Vagina (tissue), 2 donors: Measurements from ENCODE around the gene RNF114. TPM values are rescaled to one million over a fixed set of nuclear protein-coding genes. Genes with fewer than 3 reads are reported as not detected.

Source experiments
- DNase-seq, 2 donors: peaks; one replicate each; pipeline ENCODE4 v3.0.0-alpha.2; 2017; ENCODE audit errors: extremely low spot score in 2 of 2
- H3K27ac ChIP-seq: fragments of 200-600 bp; sonication (generic); one replicate; pipeline ENCODE4 v1.5.1; 2019
- H3K27me3 ChIP-seq: fragments of 200-600 bp; sonication (generic); one replicate; pipeline ENCODE4 v1.5.1; 2019
- H3K36me3 ChIP-seq, 2 donors: fragments of 200-600 bp; sonication (generic); one replicate each; pipeline ENCODE4 v1.5.1; 2017 to 2019
- H3K4me1 ChIP-seq: fragments of 200-600 bp; sonication (generic); one replicate; pipeline ENCODE4 v1.5.1; 2019
- H3K4me3 ChIP-seq, 2 donors: fragments of 200-600 bp; sonication (generic); 1 replicate in 1 of 2; 2 replicates in 1 of 2; pipeline ENCODE4 v1.5.1; 2016 to 2019
- H3K9me3 ChIP-seq: fragments of 200-600 bp; sonication (generic); one replicate; pipeline ENCODE4 v1.5.1; 2019
- CTCF ChIP-seq, 3 experiments: fragments of 450-650 bp in 2 of 3; fragments of 200-600 bp in 1 of 3; sonication (generic) in 1 of 3; IDR thresholded peaks; one replicate each; pipeline ENCODE4 v1.5.1; 2017 to 2019; ENCODE audit warnings: antibody characterized with exemption in 3 of 3, mild to moderate bottlenecking in 2 of 3, moderate library complexity in 2 of 3
- POLR2A ChIP-seq, 2 donors: fragments of 450-650 bp; IDR thresholded peaks; one replicate each; pipeline ENCODE4 v1.6.1; 2017; ENCODE audit warnings: antibody characterized with exemption in 2 of 2, mild to moderate bottlenecking in 2 of 2, moderate library complexity in 2 of 2
- POLR2AphosphoS5 ChIP-seq, 2 donors: sonication (generic); formaldehyde crosslinking; IDR thresholded peaks; one replicate each; pipeline ENCODE4 v1.9.0; 2017; ENCODE audit warnings: antibody characterized with exemption in 2 of 2, mild to moderate bottlenecking in 2 of 2, low read depth in 1 of 2; ENCODE audit not compliant: insufficient read depth in 1 of 2
- intact Hi-C: fragments of 100-400 bp; cut with DNase I; formaldehyde crosslinking; loops from one replicate; pipeline ENCODE4 v1.15.1; 2023
- total RNA-seq: library from RNA; depleted of rRNA; stranded (reverse); fragments of >200 nt; gene quantifications from one replicate; pipeline ENCODE4 v1.2.3, GENCODE V29; 2016

The RNF114 gene
- total RNA-seq, 1 donor from 2014 or later, result 153 TPM

GRCh38 chr20:49919009-49919408 lies 17.2 kb upstream of the RNF114 start:
- Histone ChIP-seq H3K4me3 (no peak overlapping the region), H3K9me3 (no peaks in the 10 kb centered on the region), H3K4me1 (peaks cover 19% of the 10 kb centered on the region), H3K27ac (no peak overlapping the region), H3K36me3 (no peaks in the 10 kb centered on the region), H3K27me3 (no peaks in the 10 kb centered on the region)
- DNase-seq, result no peak
- TF ChIP-seq POLR2A (IDR thresholded peaks at IDR 0.05) (no peak), POLR2AphosphoS5 (IDR thresholded peaks at IDR 0.05; ENCODE audit: insufficient read depth in 1 of 2, low read depth in 1 of 2) (no peak)
- intact Hi-C loops, result no loop called here

- Histone ChIP-seq H3K4me1 (peaks cover 15% of the 10 kb centered on the region), H3K27ac (no peak overlapping the region), H3K36me3 (no peaks in the 10 kb centered on the region), H3K27me3 (no peaks in the 10 kb centered on the region), H3K4me3 (no peak overlapping the region), H3K9me3 (no peaks in the 10 kb centered on the region)
- intact Hi-C loops, result no loop called here
- no peak for DNase-seq
- no peak for TF ChIP-seq CTCF (IDR thresholded peaks at IDR 0.05)
- TF ChIP-seq POLR2AphosphoS5 (IDR thresholded peaks at IDR 0.05; ENCODE audit: insufficient read depth in 1 of 2, low read depth in 1 of 2), result no peak
- TF ChIP-seq POLR2A (IDR thresholded peaks at IDR 0.05), result no peak
Measured at GRCh38 chr20:49919461-49919860, 16.7 kb upstream of the RNF114 start.

DNA sequence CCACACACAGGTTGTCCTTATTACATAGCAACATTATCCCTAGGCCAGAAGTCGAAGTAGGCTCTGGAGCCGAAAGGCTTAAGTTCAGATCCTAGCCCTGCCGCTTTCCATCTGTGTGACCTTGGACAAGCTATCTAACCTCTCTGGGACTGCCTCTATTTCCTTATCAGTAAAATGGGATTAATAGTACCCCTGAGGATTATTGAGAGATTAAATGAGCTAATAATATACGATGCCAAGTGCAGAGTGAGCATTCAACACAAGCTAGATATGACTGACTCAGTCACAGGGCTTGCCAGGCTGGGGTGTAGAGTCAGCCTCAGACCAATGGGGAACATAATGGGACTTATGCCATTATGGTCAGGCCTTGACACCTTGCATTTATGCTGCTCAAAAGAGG lies 11.9 kb upstream of the RNF114 start:
- H3K4me1 ChIP-seq, result no peaks in the 10 kb centered on the region
- intact Hi-C loops, result loop anchor here (10.0 kb wide), 1 partner anchor 299 kb away; no protein-coding TSS in a partner anchor
- no peak for TF ChIP-seq POLR2A (IDR thresholded peaks at IDR 0.05)
- TF ChIP-seq POLR2AphosphoS5 (IDR thresholded peaks at IDR 0.05; ENCODE audit: insufficient read depth in 1 of 2, low read depth in 1 of 2), result no peak
- TF ChIP-seq CTCF (IDR thresholded peaks at IDR 0.05), result no peak
- H3K27ac ChIP-seq, result no peak overlapping the region
- H3K9me3 ChIP-seq, result no peaks in the 10 kb centered on the region
- H3K27me3 ChIP-seq, result no peaks in the 10 kb centered on the region
- no peaks in the 10 kb centered on the region for H3K36me3 ChIP-seq
- H3K4me3 ChIP-seq, result no peak overlapping the region
- no peak for DNase-seq

DNA sequence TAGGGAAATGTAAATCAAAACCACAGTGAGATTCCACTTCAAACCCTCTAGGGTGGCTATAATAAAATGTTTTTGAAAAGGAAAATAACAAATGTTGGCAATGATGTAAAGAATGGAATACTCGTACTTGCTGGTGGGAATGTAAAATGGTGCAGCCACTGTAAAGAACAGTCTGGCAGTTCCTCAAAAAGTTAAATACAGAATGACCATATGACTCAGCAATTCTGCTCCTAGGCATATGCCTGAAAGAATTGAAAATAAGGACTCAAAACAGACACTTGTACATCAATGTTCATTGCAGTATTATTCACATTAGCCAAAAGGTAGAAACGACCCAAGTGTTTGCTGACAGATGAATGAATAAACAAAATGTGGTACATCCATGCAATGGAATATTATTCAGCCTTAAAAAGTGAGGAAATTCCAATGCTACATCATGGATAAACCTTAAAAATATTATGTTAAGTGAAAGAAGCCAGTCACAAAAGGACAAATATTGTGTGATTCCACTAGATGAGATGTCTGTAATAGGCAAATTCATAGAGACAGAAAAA lies 10.2 kb upstream of the RNF114 start:
- H3K9me3 ChIP-seq, result no peaks in the 10 kb centered on the region
- no peak overlapping the region for H3K27ac ChIP-seq
- intact Hi-C loops, result loop anchor here (10.0 kb wide), 1 partner anchor 301 kb away; no protein-coding TSS in a partner anchor
- H3K27me3 ChIP-seq, result no peaks in the 10 kb centered on the region
- H3K4me1 ChIP-seq, result no peaks in the 10 kb centered on the region
- no peak overlapping the region for H3K4me3 ChIP-seq
- no peak for TF ChIP-seq POLR2A (IDR thresholded peaks at IDR 0.05)
- TF ChIP-seq POLR2AphosphoS5 (IDR thresholded peaks at IDR 0.05; ENCODE audit: insufficient read depth in 1 of 2, low read depth in 1 of 2), result no peak
- TF ChIP-seq CTCF (IDR thresholded peaks at IDR 0.05), result no peak
- no peak for DNase-seq
- H3K36me3 ChIP-seq, result no peaks in the 10 kb centered on the region

GRCh38 chr20:49928411-49929141 lies 7.6 kb upstream of the RNF114 start:
- no peak overlapping the region for H3K4me3 ChIP-seq
- no peaks in the 10 kb centered on the region for H3K9me3 ChIP-seq
- DNase-seq, result no peak
- intact Hi-C loops, result loop anchor here (10.0 kb wide), 1 partner anchor 304 kb away; no protein-coding TSS in a partner anchor
- TF ChIP-seq POLR2A (IDR thresholded peaks at IDR 0.05), result no peak
- TF ChIP-seq POLR2AphosphoS5 (IDR thresholded peaks at IDR 0.05; ENCODE audit: insufficient read depth in 1 of 2, low read depth in 1 of 2), result peak in 1 of 2 donors; percentile 74
- peak; percentile 58 to 85 (median 74) for TF ChIP-seq CTCF (IDR thresholded peaks at IDR 0.05)
- H3K4me1 ChIP-seq, result no peaks in the 10 kb centered on the region
- no peaks in the 10 kb centered on the region for H3K27me3 ChIP-seq
- H3K36me3 ChIP-seq, result no peaks in the 10 kb centered on the region
- H3K27ac ChIP-seq, result no peak overlapping the region
